Midbrain (tissue), 1 donor: ENCODE measurements around the gene LRRTM2.
"Not testable (repeated sequence)": the region's sequence is repeated elsewhere in the genome, so short reads cannot be mapped to it uniquely, and the experiment has no call there.

Experiments
- DNase-seq: peaks from one replicate; lab custom pipeline; 2025; lab: John Stamatoyannopoulos, UW

LRRTM2 gene

DNA sequence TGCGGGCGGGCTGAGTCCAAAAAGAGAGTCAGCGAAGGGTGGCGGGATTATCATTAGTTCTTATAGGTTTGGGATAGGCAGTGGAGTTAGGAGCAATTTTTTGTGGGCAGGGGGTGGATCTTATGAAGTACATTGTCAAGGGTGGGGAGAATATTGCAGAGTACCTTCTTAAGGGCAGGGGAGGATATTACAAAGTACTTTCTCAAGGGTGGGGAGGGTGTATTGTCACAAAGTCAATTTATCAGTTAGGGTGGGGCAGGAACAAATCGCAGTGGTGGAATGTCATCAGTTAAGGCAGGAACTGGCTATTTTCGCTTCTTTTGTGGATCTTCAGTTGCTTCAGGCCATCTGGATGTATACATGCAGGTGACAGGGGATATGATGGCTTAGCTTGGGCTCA is 40.3 kb downstream of the LRRTM2 start:
- not testable (repeated sequence) for DNase-seq

- DNase-seq = no peak
These were observed 41.2 kb downstream of the LRRTM2 start for GRCh38 chr5:138833726-138834480.

DNA sequence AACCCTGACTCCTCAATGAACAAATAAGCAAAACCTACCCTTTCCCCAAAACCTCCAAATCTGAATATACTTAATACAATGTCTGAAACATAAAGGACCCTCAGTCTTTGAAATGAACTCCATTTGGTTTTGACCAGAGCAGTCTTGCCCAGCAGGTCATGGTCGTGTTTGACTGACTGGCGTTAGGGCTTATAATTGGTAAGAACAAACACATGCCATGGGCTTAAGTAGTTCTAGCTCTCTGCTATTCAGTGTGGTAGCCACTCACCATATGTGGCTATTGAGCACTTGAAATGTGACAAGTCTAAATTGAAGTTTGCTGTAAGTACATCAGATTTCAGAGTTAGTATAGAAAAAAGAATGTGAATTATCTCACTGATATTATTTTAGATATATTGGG is 42.1 kb downstream of the LRRTM2 start:
- DNase-seq = no peak

GRCh38 chr5:138832218-138832617 is 42.9 kb downstream of the LRRTM2 start:
- DNase-seq = no peak

- DNase-seq = no peak
These were observed 43.4 kb downstream of the LRRTM2 start for GRCh38 chr5:138831703-138832102.

DNA sequence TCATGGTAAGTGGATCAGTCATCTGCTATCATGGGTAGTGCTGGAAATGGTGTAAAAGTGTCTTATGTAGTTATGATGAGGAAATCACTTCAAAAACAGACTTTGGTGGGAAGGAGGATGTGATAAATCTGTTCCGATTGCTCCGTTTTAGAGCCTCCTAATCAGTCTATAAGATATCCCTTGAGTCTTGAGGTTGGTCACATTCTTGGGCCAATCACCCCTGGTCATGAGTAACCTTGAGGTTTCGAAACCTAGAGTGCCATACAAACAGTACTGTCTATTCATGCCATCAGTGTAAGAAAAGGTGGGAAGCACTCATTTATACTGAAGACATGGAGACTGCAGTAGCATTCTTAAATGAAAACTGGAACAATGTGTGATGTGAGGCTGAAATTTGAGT is 45.8 kb downstream of the LRRTM2 start:
- DNase-seq = no peak

GRCh38 chr5:138828556-138828955 is 46.6 kb downstream of the LRRTM2 start:
- no peak for DNase-seq

GRCh38 chr5:138824924-138825863 is 49.9 kb downstream of the LRRTM2 start:
- DNase-seq = peak; percentile 21

DNA sequence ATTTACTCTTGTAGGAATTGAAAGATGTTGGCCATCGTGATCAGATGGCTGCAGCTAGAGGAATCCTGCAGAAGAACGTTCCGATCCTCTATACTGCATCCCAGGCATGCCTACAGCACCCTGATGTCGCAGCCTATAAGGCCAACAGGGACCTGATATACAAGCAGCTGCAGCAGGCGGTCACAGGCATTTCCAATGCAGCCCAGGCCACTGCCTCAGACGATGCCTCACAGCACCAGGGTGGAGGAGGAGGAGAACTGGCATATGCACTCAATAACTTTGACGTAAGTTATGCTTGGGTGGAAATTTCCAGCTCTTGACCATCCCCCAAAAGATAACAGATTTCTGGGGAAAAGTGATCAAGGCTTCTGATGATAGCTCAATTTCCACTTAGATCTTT is 50.6 kb downstream of the LRRTM2 start:
- no peak for DNase-seq

DNA sequence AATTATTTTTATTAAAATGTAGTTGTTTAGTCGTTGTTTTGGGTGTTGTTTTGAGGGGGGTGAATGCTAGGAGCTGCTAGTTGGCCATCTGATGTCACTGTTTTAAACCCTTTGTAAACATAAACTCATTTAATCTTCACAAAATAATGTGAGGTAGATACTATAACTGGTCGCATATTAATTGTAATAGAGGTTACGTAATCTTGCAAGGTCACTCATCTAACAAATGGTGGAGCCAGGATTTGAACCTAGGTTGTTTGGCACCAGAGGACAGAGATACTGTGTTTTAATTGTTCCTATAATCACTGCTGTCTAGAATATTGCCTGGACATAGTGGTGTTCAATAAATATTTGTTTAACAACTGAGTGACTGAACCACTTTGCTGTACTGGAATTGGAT is 54.4 kb downstream of the LRRTM2 start:
- DNase-seq = no peak

GRCh38 chr5:138819081-138819480 is 56.1 kb downstream of the LRRTM2 start:
- DNase-seq = no peak
